Stimulated activated CD4-positive, alpha-beta T cell treated with anti-CD3 and anti-CD28 coated beads, Interleukin-2, amount 100 ng/mL, for 4 hours (primary cell): Measurements from ENCODE around the gene P4HA2.
A peak's percentile ranks its signal among the peaks of the same experiment; 100 is the strongest.

Experiments used
- DNase-seq: peaks from one replicate; pipeline ENCODE4 v3.0.0-alpha.2; 2020; ENCODE audit warnings: low read depth

The P4HA2 gene

GRCh38 chr5:132227485-132228240 is at the start of gene P4HA2:
Gene P4HA2, minus strand, starts transcription at chr5:132227853. Its CDS starts 9,227 bp downstream, at chr5:132218626.
- DNase-seq: no peak

DNA sequence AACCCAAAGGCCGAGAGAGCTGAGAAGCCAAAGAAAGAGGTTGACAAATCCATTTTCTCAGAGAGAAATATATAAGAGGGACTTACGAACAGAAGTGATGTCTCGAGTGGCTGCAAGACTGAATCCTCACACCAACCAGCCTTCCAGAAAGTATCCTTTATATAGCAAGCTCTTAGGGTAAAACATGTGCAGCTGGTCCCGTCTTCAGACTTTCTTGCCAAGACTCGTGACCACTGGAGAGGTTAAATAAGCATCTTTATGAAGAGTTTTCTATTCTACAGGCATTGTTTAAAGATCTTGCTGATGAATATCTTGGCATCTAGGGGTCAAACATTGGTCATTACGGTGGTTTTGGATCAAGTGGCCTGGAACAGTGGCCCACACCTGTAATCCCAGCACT is 49.6 kb upstream of the P4HA2 start:
- DNase-seq: no peak

- no peak for DNase-seq
Measured at GRCh38 chr5:132275367-132276220, 47.9 kb upstream of the P4HA2 start.

GRCh38 chr5:132274050-132274792 is 46.6 kb upstream of the P4HA2 start:
- no peak for DNase-seq

DNA sequence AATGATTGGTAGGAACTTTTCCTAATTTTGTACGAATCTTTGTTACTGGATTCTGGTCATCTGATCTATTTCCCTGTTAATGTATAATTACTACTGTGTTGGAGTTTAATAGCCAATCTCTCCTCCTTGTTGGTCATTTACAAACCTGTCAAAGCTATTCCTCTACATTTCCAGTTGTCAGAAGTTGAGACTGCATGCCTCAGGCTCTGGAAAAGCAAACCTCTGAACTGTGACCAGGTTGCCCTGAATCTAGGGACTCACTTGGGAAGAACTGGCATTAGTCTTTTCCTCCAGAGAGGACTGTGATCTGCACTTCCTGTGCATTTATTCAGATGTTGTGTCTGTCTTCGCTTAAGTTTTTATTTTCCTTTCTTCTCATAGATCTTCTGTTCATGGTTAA is 46.0 kb upstream of the P4HA2 start:
- no peak for DNase-seq

GRCh38 chr5:132272311-132273210 is 44.9 kb upstream of the P4HA2 start:
- peak; percentile 52 for DNase-seq

GRCh38 chr5:132271251-132272246 is 43.9 kb upstream of the P4HA2 start:
- DNase-seq: no peak

- DNase-seq: no peak
Measured at GRCh38 chr5:132270706-132271105, 43.1 kb upstream of the P4HA2 start.

GRCh38 chr5:132270335-132270665 is 42.6 kb upstream of the P4HA2 start:
- DNase-seq: no peak

- no peak for DNase-seq
Measured at GRCh38 chr5:132269635-132270334, 42.1 kb upstream of the P4HA2 start.

DNA sequence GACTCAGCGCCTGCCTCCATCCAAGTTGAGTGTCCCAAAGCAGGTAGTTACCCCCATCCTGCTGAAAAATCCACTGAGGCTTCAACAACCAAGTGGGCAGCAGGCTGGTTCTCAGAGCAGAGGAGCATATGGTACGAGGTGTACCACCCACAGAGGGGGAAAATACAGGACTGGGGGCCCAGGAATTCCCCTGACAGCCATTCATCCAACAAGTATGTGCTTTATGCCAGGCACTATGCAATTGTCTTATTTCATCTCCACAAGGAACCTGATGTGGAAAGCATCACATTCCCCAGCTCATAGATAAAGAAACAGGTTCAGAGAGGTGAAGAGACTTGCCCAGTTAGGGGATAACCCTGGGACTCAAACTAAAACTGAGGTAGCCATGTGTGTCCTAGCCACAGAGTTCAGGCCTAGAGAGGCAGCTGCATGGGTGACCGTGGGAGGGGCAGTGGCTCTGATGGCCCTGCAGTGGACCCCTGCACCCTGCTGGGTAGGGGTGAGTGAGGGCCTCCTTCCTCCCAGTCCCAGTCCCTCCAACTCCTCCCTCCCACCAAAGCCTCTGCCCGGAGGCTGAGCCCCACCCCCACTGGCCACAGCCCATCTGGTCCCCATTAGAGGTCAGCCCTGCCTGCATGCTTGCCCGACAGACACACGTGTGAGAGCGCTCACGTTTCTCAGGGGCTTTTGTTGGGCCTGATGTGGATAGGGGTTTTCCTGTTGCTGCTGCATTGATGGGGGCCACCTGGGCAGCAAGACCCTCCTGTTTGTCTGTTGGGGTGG is 41.3 kb upstream of the P4HA2 start:
- DNase-seq: no peak

DNA sequence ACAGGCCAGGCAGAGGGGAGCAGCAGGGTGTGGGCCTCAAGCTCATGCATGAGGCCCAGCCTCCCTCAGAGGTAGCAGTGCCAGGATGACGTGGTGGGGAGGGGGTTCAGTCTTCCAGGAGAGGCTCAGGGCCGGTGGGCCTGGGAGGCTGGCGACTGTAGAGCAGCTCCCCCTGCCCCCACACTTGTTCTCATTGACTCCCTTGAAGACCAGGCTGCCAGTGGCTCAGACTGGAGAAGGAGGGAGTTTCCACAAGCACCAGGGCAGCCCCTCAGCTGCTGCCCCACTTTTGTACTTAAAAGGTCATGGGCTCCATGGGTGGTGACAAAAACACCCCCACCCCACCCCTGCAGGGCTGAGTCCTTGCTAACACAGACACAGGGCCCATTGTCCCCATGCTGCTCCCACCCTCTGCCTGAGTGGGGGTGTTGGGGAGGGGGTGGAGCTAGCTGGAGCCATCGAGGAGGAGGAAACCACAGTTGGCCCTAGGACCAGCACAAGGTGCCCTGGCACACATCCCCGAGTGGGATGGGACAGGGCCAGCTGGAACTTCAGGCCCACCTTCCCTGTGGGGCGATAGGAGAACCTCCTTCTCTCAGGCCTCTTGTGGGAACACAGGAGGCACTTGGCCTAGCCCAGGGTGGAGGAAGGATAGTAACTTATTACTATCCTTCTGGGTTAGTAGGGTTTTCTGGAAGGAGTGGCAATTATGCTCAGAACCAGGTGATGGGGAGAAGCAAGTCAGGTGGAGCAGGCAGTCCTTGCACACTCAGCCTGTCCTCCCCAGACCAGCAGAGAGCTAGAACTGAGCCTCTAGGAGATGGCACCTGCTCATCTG is 40.5 kb upstream of the P4HA2 start:
- no peak for DNase-seq

GRCh38 chr5:132267166-132267739 is 39.6 kb upstream of the P4HA2 start:
- DNase-seq: no peak

DNA sequence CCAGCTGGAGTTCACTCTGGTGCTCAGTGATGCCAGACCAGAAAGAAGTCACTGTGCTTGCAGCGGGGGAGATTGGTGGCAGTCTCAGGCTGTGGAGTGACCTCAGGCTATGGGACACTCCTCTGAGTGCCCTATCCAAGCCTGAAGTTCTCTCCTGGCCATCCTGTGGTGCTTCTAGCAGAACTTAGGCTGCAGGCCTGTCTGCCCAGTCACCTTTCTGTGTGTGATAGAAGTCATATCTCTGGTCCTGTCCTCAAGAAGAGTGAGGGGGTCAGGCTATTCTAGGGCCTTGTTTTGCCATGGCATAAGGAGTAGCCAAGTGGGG is 39.1 kb upstream of the P4HA2 start:
- DNase-seq: no peak

DNA sequence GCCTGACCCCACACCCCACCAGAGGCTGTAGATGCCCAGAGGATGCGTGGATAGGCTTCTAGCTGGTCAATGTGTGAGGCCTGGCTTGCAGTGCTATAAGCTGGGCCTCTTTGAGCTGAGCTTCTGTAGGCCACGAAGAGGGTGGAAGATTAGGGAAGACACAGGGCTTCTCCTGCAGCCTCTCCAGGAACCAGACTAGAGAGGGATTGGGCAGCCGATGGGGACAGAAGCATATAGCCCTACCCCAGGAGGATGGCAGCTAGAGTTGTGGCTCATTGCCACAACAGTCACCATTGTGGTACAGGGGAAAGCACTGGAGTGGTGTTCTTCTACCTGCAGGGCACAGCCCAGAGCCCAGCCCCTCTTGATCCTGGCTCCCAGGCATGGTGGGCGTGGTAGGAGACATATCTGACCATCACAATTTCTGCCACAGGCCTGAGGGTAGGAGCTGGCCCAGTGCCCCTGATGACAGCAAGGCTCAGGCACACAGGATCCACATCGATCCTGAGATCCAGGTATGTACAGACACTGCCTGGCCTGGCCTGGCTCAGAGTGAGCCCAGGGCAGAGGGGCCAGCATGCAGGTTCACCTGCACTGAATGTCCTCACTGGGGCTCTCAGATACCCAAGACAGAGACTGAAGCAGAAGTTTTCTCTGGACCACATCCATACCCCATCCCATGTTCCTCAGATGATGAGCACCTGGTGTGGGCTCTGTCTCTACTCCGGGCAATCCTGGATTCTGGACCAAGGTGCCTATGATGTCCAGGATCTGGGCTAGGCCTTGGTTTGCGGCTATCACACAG is 38.6 kb upstream of the P4HA2 start:
- DNase-seq: no peak

- DNase-seq: no peak
Measured at GRCh38 chr5:132265336-132266030, 37.8 kb upstream of the P4HA2 start.
